HAP-1 (cell line): ENCODE measurements around the gene CACNA1C.

Experiments used
- DNase-seq, 2 experiments: peaks; one replicate each; pipeline ENCODE4 v3.0.0-alpha.2; 2016 to 2020; ENCODE audit warnings: low spot score in 2 of 2
- H3K27me3 ChIP-seq: fragments of 250-450 bp; sonication (Bioruptor Pico); 2 replicates; pipeline ENCODE4 v1.5.1; 2020; ENCODE audit warnings: low read depth, mild to moderate bottlenecking, moderate library complexity
- H3K36me3 ChIP-seq: fragments of 250-450 bp; sonication (Bioruptor Pico); replicated peaks from 2 replicates; pipeline ENCODE4 v1.5.1; 2020; ENCODE audit warnings: mild to moderate bottlenecking
- H3K4me1 ChIP-seq: fragments of 250-450 bp; sonication (Bioruptor Pico); 2 replicates; pipeline ENCODE4 v1.5.1; 2020; ENCODE audit warnings: mild to moderate bottlenecking
- H3K4me3 ChIP-seq: fragments of 250-450 bp; sonication (Bioruptor Pico); 2 replicates; pipeline ENCODE4 v1.5.1; 2020; ENCODE audit warnings: mild to moderate bottlenecking, moderate library complexity
- H3K9me3 ChIP-seq: fragments of 250-450 bp; sonication (Bioruptor Pico); 2 replicates; pipeline ENCODE4 v1.5.1; 2020; ENCODE audit warnings: mild to moderate bottlenecking, moderate library complexity
- in situ Hi-C: fragments of 300-500 bp; cut with MboI; formaldehyde crosslinking; loops from 3 replicates; pipeline ENCODE4 v1.14.3; 2020; ENCODE audit warnings: low sequenced_read_pairs, inconsistent platforms, mixed read lengths

The CACNA1C gene

DNA sequence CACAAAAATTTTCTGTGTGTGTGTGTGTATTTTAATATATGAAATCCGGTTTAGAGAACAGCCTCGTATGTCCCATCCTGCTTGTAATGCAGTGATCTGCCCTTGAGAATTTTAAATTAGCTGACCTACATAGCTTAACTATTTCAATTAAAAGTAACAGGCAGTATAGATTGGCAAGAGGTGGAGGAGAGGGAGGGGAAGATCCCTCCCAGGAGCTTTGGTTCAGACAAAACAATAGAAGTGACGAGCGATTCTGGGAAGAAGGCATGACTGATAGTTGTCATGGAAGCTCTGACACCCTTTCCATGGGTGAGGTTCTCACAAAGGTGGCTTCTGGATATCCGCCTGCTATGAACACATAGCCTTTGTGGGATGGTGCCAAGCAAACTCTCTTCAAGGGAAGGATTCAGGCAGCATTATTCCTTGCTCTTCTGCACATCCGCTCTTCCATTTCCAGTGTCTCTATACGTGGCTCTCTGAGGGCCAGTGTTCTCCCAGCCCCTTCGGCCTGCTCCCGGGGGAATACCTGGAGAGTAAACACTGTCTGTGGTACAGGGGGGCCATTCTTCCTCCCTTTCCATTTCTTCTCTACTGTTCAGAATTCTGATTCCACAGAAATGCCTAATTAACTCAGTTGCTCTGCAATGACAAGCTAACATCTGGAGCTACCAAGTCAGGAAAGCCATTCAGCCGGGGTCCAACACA lies 182.0 kb downstream of the CACNA1C start:
- no peaks in the 10 kb centered on the region for H3K36me3 ChIP-seq
- H3K9me3 ChIP-seq, result no peaks in the 10 kb centered on the region
- H3K4me3 ChIP-seq, result no peak overlapping the region
- no peak for DNase-seq
- H3K4me1 ChIP-seq, result no peaks in the 10 kb centered on the region
- H3K27me3 ChIP-seq, result no peaks in the 10 kb centered on the region
- in situ Hi-C loops, result no loop called here

DNA sequence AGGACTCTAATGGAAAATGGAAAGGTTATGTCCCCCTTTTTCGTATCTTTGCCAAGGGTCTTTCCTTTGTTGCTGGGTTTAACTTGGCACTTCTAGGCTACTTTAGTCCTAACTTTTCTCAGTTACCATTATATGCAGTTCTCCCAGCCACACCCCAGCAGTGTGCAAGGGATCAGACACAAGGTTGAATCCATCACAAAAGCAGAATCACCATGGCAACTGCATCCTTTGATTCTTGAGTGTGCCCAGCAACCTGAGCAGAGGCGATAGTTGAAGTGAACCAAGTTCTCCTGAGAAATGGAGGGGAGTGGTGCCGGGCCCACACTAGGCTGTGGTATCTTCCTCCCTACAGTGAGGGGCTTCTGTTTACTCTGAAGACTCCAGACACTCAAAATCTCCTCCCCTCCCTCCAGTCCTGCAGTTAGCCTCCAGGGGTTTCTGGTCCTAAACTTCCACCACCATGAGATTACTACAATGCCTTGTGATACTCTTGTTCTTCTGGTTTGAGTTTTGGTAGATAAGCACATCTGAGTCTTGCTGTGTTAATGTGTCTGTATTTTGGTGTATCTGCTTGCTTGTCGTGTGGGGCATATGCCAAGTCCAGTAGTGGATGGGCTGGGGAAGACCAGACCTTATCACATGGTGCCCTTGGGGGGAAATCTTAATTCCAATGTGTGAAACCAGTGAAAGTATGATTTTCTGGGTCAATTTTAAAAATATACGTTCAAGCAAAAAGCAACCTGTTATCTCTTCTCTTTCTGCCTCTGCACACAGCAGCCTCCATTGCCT lies 183.9 kb downstream of the CACNA1C start:
- Histone ChIP-seq H3K27me3 (no peaks in the 10 kb centered on the region), H3K4me1 (no peaks in the 10 kb centered on the region), H3K4me3 (no peak overlapping the region), H3K36me3 (no peaks in the 10 kb centered on the region), H3K9me3 (no peaks in the 10 kb centered on the region)
- DNase-seq, result no peak
- in situ Hi-C loops, result no loop called here

DNA sequence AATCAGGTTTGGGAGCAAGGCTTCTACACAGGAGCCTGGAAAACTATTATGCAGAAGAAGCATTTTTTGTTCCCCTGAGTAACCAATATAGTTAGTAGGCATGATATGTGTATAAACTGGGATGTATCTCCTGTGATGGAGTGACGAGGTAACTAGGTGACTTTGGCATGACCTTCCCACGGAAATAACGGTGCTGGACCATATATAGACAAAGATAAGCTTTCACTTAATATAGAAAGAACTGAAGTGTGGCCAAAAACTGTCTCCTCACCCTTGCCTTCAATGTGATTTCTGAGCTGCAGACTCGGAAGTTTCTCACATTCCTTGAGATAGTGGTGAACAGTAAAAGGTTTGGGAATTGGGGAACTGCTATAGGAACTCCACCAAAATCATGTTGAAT lies 185.3 kb downstream of the CACNA1C start:
- no peaks in the 10 kb centered on the region for H3K27me3 ChIP-seq
- no peaks in the 10 kb centered on the region for H3K9me3 ChIP-seq
- H3K36me3 ChIP-seq, result no peaks in the 10 kb centered on the region
- no peak overlapping the region for H3K4me3 ChIP-seq
- DNase-seq, result no peak
- no peaks in the 10 kb centered on the region for H3K4me1 ChIP-seq
- in situ Hi-C loops, result no loop called here

DNA sequence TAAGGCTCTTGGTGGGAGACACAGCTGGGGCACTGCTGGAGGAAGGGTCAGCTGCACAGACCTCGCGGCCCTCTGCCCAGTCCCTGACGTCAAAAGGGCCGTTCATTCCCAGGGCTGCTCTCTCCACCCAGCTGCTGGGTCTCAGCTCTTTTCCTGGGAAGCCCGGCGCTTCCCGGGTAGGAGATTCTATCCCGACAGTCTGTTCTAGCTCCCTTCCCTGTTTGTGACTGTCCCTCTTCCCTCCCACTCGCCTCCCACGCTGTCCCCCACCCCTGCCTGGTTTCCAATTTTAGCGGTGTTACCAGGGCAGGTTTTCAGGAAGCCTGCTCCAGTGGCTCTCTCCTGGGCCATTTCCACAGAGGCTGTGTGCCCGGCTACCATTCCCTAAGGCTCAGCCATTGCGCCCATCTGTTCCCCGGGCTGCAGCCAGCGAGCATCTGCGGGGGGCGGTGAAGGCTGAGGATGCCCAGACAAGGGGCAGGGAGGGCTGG lies 186.6 kb downstream of the CACNA1C start:
- H3K4me1 ChIP-seq, result no peaks in the 10 kb centered on the region
- H3K4me3 ChIP-seq, result no peak overlapping the region
- no peaks in the 10 kb centered on the region for H3K27me3 ChIP-seq
- in situ Hi-C loops, result no loop called here
- DNase-seq, result no peak
- H3K36me3 ChIP-seq, result no peaks in the 10 kb centered on the region
- H3K9me3 ChIP-seq, result no peaks in the 10 kb centered on the region

DNA sequence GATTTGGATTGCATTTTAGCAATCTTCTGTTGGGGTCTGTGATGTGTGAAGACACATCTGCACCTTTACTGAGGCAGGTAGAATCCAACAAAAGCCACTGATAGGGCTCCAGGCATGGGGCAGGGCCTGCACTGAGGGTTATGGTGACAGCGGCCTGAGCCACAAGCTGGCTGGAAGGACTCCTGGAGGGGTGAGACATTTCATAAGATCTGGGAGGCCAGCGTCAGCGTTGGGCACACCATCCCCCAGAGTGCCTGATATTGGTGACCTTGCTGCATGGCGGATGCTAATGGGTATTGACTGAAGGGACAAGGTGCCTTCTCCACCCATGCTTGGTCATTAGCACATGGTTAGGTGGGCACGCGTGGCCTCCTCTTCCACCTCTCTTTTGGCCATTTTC lies 187.6 kb downstream of the CACNA1C start:
- no peaks in the 10 kb centered on the region for H3K27me3 ChIP-seq
- no peaks in the 10 kb centered on the region for H3K4me1 ChIP-seq
- in situ Hi-C loops, result no loop called here
- H3K9me3 ChIP-seq, result no peaks in the 10 kb centered on the region
- no peak overlapping the region for H3K4me3 ChIP-seq
- no peaks in the 10 kb centered on the region for H3K36me3 ChIP-seq
- no peak for DNase-seq

DNA sequence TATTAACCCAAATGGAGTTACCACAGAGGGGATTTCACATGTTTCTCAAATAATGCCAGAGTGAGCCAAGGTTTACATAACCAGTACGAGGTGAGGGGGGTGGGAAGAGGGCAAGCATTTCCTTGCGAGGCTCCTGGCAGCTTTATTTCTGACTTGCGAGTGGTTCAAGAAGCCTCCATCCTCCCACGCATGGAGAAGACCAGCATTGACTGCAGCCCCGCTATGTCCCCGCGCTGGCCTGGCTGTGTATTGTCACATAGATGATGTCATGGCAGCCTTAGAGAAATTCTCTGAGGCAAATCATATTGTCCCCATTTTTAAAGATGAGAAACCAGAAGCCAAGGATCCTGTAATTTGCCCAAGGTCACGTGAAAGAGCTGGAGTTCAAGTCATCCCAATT lies 188.2 kb downstream of the CACNA1C start:
- Histone ChIP-seq H3K36me3 (no peaks in the 10 kb centered on the region), H3K9me3 (no peaks in the 10 kb centered on the region), H3K27me3 (no peaks in the 10 kb centered on the region), H3K4me3 (no peak overlapping the region), H3K4me1 (no peaks in the 10 kb centered on the region)
- in situ Hi-C loops, result no loop called here
- DNase-seq, result no peak

DNA sequence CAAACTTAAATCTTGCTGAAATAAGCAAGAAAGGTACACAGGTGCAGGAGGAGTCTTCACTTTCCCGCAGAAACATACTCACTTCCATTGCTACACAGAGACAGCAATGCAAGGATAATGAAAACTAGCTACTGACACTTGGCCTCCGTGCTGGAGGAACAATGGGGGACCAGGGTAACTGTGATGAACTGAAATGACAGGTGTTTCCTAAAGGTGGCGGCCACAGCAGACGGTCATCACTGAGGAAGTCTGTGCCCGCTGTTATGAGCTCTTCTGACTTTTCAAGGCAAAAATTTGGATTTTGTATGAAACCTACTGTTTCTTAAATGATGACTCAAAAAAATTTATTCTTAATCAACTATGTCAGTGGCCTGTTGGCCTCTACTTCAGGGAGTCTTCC lies 189.4 kb downstream of the CACNA1C start:
- Histone ChIP-seq H3K4me3 (no peak overlapping the region), H3K27me3 (no peaks in the 10 kb centered on the region), H3K4me1 (no peaks in the 10 kb centered on the region), H3K9me3 (no peaks in the 10 kb centered on the region), H3K36me3 (no peaks in the 10 kb centered on the region)
- DNase-seq, result no peak
- in situ Hi-C loops, result no loop called here

DNA sequence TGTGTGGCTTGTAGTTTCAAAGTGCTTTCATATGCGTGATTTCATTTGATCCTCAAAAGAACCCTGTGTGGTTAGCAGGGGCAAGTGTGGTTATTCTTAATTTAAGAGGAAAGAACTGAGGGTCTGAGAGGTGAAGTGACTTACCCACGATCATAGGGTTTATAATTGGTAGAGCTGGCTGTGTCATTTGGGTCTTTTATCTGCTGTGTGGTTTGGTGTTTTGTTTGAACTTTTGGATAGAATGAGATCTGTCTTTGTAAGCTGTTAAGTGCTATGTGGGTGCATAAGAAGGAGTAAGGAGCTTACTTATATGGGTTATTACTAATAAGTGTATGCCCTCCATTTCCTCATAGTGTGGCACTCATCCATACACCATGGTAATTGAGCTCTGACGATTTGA lies 190.0 kb downstream of the CACNA1C start:
- H3K4me1 ChIP-seq, result no peaks in the 10 kb centered on the region
- in situ Hi-C loops, result no loop called here
- H3K9me3 ChIP-seq, result no peaks in the 10 kb centered on the region
- no peaks in the 10 kb centered on the region for H3K27me3 ChIP-seq
- DNase-seq, result no peak
- H3K36me3 ChIP-seq, result no peaks in the 10 kb centered on the region
- H3K4me3 ChIP-seq, result no peak overlapping the region

DNA sequence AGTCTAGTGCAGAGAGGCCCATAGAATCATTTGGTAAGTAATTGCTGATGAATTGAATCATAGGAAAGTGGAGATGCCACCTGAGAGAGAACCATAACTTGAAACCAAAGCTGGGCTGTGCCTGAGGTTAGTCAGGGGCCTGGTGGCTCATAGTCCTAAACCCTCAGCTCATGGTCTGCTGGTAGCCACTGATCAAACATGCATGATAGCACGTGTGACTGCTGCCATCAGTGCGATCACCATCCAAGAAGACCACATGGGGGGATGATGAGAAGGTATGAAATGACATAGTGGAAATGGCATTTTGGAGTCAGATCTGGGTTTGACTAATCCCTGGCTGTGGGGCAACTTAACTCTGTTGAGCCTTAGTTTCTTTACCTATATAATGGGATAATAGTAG lies 190.5 kb downstream of the CACNA1C start:
- H3K27me3 ChIP-seq, result no peaks in the 10 kb centered on the region
- H3K4me1 ChIP-seq, result no peaks in the 10 kb centered on the region
- DNase-seq, result no peak
- H3K36me3 ChIP-seq, result no peaks in the 10 kb centered on the region
- in situ Hi-C loops, result no loop called here
- H3K9me3 ChIP-seq, result no peaks in the 10 kb centered on the region
- H3K4me3 ChIP-seq, result no peak overlapping the region

DNA sequence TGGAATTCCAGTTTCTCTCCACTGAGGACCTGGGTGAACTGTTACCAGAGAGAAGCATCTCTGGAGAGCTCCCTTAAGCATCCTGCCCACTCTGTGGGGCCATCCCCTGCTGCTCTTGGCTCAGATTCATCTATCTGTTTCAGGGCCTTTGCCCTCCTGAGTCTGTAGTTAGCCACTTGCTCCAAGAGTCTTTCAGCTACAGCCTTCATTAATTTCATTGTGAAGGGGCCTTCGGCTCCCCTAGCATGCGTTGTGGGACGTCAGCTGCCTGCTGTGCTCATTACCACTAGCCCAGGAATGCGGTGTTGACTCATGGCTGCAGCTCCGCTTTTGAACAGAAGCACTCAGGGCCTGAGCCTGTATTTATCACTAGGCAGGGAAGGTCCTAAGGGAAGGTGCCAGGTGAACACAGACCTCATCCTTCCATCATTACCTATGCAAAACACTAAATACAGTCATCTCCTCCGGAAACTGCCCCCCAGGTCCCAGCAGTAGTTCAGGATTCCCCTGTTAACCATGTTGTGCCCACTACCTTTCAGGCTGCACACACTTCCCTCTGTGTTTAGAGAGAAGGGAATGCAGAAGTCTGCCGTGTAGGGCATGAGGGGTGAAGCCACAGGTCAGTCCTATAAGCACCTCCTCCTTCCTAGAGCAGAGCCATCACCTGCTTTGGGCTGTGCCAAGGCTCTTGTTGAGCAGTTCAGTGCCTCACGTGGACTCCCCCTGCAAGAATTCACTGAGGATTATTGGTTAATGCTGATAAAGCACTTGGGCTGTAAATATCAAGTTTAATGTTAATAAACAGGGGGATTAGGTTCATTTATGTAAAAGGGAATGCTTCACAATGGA lies 191.4 kb downstream of the CACNA1C start:
- no peak for DNase-seq
- in situ Hi-C loops, result no loop called here
- Histone ChIP-seq H3K27me3 (no peaks in the 10 kb centered on the region), H3K9me3 (no peaks in the 10 kb centered on the region), H3K4me1 (no peaks in the 10 kb centered on the region), H3K4me3 (no peak overlapping the region), H3K36me3 (no peaks in the 10 kb centered on the region)

DNA sequence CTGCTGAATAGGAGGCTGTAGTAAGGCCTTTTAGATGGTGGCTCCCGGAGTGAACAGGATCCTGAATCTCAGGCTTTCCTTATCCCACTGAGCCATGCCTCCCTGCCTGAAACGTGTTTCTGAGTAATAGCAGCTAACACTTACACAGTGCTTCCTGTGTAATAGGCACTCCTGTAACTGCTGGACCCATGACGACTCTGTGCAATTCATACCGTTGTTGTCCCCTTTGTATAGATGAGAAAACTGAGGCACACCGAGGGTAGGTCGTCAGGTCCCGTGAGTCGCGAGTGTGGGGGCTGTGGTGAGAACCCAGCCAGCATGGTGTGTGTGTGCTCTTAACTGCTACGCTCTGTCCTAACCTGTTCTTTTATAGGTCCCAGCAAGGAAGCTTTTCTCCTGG lies 193.6 kb downstream of the CACNA1C start:
- Histone ChIP-seq H3K4me3 (no peak overlapping the region), H3K36me3 (no peaks in the 10 kb centered on the region), H3K4me1 (no peaks in the 10 kb centered on the region), H3K27me3 (no peaks in the 10 kb centered on the region), H3K9me3 (no peaks in the 10 kb centered on the region)
- in situ Hi-C loops, result no loop called here
- DNase-seq, result no peak

DNA sequence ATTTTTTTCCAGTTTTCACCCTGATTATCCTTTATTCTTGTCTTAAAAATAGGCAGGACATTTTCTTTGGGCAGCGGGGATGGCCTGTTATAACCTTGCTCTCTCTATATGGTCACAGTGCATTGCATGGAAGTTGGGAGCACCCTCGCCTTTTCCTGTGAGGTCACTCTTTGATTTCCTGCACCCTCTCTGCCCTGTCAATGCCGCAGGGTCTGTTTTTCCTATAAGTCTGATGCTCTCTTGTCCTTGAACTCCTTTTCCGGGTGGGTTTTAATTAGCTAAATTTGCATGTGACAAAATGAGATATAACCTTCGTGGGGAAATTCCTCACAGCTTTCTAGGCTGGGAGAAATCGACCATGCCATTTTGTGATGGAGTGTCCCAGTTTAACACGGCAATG lies 194.3 kb downstream of the CACNA1C start:
- H3K4me3 ChIP-seq, result no peak overlapping the region
- no peaks in the 10 kb centered on the region for H3K4me1 ChIP-seq

DNA sequence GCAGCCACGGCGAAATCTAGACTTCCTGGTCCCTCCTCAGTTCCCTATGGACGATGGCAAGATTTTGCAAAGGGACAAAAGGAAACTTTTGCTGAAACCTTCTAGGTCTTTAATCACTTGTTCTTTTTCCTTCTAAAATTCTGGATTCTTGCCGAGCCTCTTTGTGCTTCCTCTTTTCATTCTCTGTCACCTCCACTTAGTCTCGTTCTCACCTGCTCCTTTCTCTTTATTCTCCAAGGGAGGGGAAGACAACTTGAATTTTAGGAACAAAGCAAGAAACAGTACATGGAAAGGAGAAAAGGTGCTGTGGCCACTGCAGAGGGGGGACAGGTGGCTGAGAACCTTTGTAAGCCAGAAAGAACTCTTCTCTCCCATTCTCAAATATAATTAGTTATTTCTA lies 194.8 kb downstream of the CACNA1C start:
- Histone ChIP-seq H3K4me1 (no peaks in the 10 kb centered on the region), H3K27me3 (no peaks in the 10 kb centered on the region), H3K36me3 (no peaks in the 10 kb centered on the region), H3K9me3 (no peaks in the 10 kb centered on the region), H3K4me3 (no peak overlapping the region)
- in situ Hi-C loops, result no loop called here
- no peak for DNase-seq

More for the DNA sequence above, 194.3 kb downstream of the CACNA1C start:
- Histone ChIP-seq H3K27me3 (no peaks in the 10 kb centered on the region), H3K36me3 (no peaks in the 10 kb centered on the region), H3K9me3 (no peaks in the 10 kb centered on the region)
- in situ Hi-C loops, result no loop called here
- no peak for DNase-seq
